IgD-negative memory B cell (primary cell): Measurements from ENCODE around the gene MSH3. TPM values are rescaled to one million over a fixed set of nuclear protein-coding genes. Genes with fewer than 3 reads are reported as not detected.
"Not testable (repeated sequence)": the region's sequence is repeated elsewhere in the genome, so short reads cannot be mapped to it uniquely, and the experiment has no call there.

Experiments used
- H3K27ac Mint-ChIP-seq, 3 donors: one replicate each; pipeline ENCODE4 v1.8.0; 2020 to 2022; ENCODE audit warnings: mild to moderate bottlenecking in 3 of 3, mixed read lengths in 3 of 3, moderate library complexity in 1 of 3
- H3K27me3 Mint-ChIP-seq: one replicate; pipeline ENCODE4 v1.8.0; 2021; ENCODE audit warnings: mixed read lengths
- H3K36me3 Mint-ChIP-seq: one replicate; pipeline ENCODE4 v1.8.0; 2020; ENCODE audit warnings: mild to moderate bottlenecking, mixed read lengths
- H3K4me1 Mint-ChIP-seq, 3 donors: one replicate each; pipeline ENCODE4 v1.8.0; 2020 to 2022; ENCODE audit warnings: mixed read lengths in 3 of 3, mild to moderate bottlenecking in 1 of 3
- H3K4me3 Mint-ChIP-seq, 4 donors: one replicate each; pipeline ENCODE4 v1.8.0; 2020 to 2022; ENCODE audit warnings: mild to moderate bottlenecking in 4 of 4, mixed read lengths in 4 of 4, moderate library complexity in 3 of 4
- H3K9me3 Mint-ChIP-seq, 3 donors: one replicate each; pipeline ENCODE4 v1.8.0; 2020 to 2021; ENCODE audit warnings: mixed read lengths in 3 of 3, mild to moderate bottlenecking in 1 of 3
- polyA plus RNA-seq: library from polyadenylated mRNA; unstranded; fragments of 300-500 nt; fragmentation: Illumina TruSeq; gene quantifications from one replicate; pipeline ENCODE4 v1.2.3, GENCODE V29; 2021

MSH3 gene
- polyA plus RNA-seq, 1 donor from 2014 or later = 11.7 TPM

DNA sequence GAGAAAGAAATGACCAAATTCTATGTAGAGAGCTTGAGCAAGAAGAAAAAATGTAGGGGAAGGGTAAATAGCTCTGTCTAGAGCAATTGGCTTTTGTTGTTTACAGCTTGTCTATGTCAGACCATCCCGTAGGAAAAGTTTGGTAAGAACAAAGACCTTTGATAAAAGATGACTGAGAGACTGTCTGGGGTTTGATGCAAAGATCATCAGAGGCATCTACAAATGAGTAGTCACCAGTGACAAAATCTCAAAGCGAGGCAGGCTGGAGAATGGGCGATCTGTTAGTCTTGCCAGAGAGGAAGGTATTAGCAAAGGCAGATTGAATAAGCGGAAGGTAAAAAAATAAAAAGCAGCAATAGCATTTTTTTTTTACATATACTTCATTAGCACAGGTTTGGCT lies 180.7 kb downstream of the MSH3 start:
- peaks cover 0 to 2% (median 2%) of the 10 kb centered on the region in 3 donors for H3K4me1 Mint-ChIP-seq
- no peaks in the 10 kb centered on the region for H3K27me3 Mint-ChIP-seq
- no peaks in the 10 kb centered on the region for H3K9me3 Mint-ChIP-seq
- H3K27ac Mint-ChIP-seq = no peak overlapping the region
- H3K36me3 Mint-ChIP-seq = peaks cover 11% of the 10 kb centered on the region
- H3K4me3 Mint-ChIP-seq = no peak overlapping the region

GRCh38 chr5:80837679-80838078 lies 183.2 kb downstream of the MSH3 start:
- Mint-ChIP-seq H3K4me3 (no peak overlapping the region), H3K9me3 (peaks cover 0 to 2% (median 2%) of the 10 kb centered on the region in 3 donors), H3K36me3 (peaks cover 8% of the 10 kb centered on the region), H3K4me1 (peaks cover 5 to 6% (median 6%) of the 10 kb centered on the region in 3 donors), H3K27me3 (no peaks in the 10 kb centered on the region), H3K27ac (no peak overlapping the region)

DNA sequence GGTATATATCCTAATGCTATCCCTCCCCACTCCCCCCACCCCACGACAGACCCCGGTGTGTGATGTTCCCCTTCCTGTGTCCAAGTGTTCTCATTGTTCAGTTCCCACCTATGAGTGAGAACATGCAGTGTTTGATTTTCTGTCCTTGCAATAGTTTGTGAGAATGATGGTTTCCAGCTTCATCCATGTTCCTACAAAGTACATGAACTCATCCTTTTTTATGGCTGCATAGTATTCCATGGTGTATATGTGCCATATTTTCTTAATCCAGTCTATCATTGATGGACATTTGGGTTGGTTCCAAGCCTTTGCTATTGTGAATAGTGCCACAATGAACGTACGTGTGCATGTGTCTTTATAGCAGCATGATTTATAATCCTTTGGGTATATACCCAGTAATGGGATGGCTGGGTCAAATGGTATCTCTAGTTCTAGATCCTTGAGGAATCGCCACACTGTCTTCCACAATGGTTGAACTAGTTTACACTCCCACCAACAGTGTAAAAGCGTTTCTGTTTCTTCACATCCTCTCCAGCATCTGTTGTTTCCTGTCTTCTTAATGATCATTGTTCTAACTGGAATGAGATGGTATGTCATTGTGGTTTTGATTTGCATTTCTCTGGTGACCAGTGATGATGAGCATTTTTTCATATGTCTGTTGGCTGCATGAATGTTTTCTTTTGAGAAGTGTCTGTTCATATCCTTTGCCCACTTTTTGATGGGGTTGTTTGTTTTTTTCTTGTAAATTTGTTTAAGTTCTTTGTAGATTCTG lies 186.8 kb downstream of the MSH3 start:
- Mint-ChIP-seq H3K4me1 (peaks cover 5 to 11% (median 6%) of the 10 kb centered on the region in 3 donors), H3K36me3 (peaks cover 18% of the 10 kb centered on the region)
- H3K9me3 Mint-ChIP-seq = not testable (repeated sequence)

GRCh38 chr5:80846422-80846821 lies 192.0 kb downstream of the MSH3 start:
- Mint-ChIP-seq H3K9me3 (peaks cover 11 to 18% (median 15%) of the 10 kb centered on the region in 3 donors), H3K4me1 (peaks cover 0 to 14% (median 5%) of the 10 kb centered on the region in 3 donors), H3K36me3 (peaks cover 42% of the 10 kb centered on the region)
- not testable (repeated sequence) for H3K4me3 Mint-ChIP-seq, H3K27ac Mint-ChIP-seq, H3K27me3 Mint-ChIP-seq

More for the DNA sequence above, 186.8 kb downstream of the MSH3 start:
- H3K4me3 Mint-ChIP-seq, H3K27me3 Mint-ChIP-seq: not testable (repeated sequence)
- H3K27ac Mint-ChIP-seq = peak overlapping the region in 1 of 3 donors; percentile 82

DNA sequence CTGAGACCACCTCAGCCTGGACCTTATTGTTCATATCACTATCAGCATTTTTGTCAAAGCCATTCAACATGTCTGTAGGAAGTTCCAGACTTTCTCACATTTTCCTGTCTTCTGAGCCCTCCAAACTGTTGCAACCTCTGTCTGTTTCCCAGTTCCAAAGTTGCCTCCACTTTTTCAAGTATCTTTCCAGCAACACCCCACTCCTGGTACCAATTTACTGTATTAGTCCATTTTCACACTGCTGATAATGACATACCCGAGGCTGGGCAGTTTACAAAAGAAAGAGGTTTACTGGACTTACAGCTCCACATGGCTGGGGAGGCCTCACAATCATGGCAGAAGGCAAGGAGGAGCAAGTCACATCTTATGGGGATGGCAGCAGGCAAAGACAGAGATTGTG lies 195.7 kb downstream of the MSH3 start:
- Mint-ChIP-seq H3K36me3 (peaks cover 41% of the 10 kb centered on the region), H3K9me3 (peaks cover 12 to 18% (median 12%) of the 10 kb centered on the region in 3 donors)
- H3K27ac Mint-ChIP-seq, H3K4me3 Mint-ChIP-seq, H3K4me1 Mint-ChIP-seq, H3K27me3 Mint-ChIP-seq: not testable (repeated sequence)

DNA sequence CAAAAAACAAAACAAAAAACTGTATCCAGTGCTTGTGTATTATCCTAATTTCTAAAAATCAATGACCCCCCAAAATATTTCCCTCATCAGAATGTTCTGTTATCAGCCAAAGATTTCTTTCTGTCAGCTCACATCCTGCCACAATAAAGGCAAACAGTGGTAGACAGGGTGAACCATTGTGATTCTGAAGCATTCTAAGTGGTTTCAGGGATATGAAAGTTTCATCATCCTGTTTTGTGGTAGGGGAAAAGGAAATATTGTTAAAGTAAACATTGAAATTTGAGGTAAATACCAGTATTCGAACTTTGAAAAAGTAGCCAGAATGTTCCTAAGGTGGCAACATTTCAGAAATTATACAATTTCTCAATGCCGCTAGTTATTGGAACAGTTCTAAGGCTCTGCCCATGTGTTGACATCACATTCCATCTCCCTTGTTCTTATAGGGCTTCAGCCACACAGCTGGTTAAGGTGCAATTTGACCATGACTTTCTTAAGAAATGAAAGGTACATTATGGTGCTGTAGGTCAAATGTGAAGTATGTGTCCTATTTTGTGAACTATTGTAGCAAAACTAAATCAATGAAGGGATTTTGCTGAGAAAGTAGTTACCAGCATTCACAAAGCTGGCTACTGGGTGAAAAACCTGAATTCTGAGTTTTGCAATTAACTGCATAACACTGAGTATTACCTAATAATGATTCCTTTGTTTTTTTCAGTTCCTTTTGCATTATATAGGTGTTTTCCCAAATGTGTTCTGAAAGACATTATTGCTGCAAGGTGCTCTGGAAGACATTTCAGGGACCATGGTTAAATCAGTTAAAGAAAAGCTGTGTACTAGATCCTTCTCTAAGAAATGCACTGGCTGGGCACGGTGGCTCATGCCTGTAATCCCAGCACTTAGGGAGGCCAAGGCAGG lies 198.1 kb downstream of the MSH3 start:
- H3K4me3 Mint-ChIP-seq = no peak overlapping the region
- H3K27me3 Mint-ChIP-seq = no peaks in the 10 kb centered on the region
- H3K4me1 Mint-ChIP-seq = peaks cover 0 to 5% (median 0%) of the 10 kb centered on the region in 3 donors
- H3K9me3 Mint-ChIP-seq = peaks cover 12 to 28% (median 18%) of the 10 kb centered on the region in 3 donors
- peaks cover 41% of the 10 kb centered on the region for H3K36me3 Mint-ChIP-seq
- no peak overlapping the region for H3K27ac Mint-ChIP-seq

DNA sequence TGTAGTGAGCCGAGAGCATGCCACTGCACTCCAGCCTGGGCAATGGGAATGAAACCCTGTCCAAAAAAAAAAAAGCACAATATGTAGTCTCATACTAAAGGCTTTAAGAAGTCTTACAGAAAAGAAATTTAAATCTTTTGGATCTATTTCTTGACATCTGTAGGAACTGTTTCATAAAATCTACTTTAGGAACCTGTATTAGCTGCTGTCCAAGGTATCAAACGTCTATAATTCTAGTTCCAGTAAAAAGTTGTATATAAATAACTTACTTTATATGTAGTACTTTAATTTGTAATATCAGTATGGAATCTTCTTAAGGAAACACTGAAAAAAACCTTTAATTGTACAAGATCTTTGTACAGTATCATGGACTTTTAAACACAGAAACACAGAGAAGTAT lies 199.0 kb downstream of the MSH3 start:
- Mint-ChIP-seq H3K4me1 (peaks cover 0 to 5% (median 0%) of the 10 kb centered on the region in 3 donors), H3K36me3 (peaks cover 36% of the 10 kb centered on the region), H3K4me3 (no peak overlapping the region), H3K27me3 (no peaks in the 10 kb centered on the region), H3K9me3 (peaks cover 10 to 25% (median 15%) of the 10 kb centered on the region in 3 donors), H3K27ac (no peak overlapping the region)

DNA sequence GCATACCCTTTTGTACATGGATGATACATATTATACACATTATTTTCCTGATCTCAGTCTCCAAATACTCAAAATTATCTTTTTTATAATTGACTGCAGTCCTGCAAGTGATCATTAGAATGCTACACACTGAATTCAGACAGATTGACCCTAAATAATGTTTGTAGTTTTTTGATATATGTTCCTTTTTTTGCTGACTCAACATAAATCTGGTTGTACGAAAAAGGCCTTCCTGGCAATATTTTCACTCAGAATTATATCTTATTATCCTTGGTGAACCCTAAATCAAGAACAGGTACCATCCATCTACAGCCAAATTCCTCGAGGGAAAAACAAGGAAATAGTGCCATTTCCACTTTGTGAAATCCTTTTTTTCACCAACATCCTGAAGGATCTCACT lies 200.1 kb downstream of the MSH3 start:
- H3K9me3 Mint-ChIP-seq = peaks cover 9 to 24% (median 14%) of the 10 kb centered on the region in 3 donors
- no peak overlapping the region for H3K4me3 Mint-ChIP-seq
- no peak overlapping the region for H3K27ac Mint-ChIP-seq
- H3K27me3 Mint-ChIP-seq = no peaks in the 10 kb centered on the region
- peaks cover 0 to 5% (median 0%) of the 10 kb centered on the region in 3 donors for H3K4me1 Mint-ChIP-seq
- peaks cover 38% of the 10 kb centered on the region for H3K36me3 Mint-ChIP-seq

DNA sequence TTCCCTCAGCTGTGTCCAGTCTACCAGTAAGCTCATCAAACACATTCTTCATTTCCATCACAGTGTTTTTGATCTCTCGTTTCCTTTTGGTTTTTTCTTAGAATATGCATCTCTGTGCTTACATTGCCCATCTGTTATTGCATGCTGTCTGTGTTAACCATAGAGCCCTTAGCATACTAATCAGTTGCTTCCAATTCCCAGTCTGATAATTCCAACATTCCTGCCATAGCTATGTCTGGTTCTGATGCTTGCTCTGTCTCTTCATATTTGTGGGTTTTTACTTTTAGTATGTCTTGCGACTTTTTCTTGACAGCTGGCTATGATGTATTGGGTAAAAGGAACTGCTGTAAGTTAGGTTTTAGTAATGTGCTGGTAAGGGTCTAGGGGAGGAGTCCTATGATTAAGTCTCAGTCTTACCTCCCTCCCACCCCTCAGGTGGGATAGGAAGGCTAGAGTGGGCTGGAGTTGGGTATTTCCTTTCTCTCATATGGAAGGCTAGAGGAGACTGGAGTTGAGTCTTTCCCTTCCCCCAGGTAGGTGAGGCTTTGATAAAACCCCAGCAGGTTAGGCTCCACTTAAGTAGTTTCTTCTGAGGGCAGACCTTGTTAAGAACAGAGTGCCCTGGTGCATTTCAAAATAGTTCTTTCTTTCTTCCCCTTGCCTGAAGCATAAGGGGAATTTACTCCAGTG lies 206.6 kb downstream of the MSH3 start:
- H3K4me3 Mint-ChIP-seq = no peak overlapping the region
- peaks cover 2 to 7% (median 6%) of the 10 kb centered on the region in 3 donors for H3K9me3 Mint-ChIP-seq
- H3K27ac Mint-ChIP-seq = no peak overlapping the region
- no peaks in the 10 kb centered on the region for H3K27me3 Mint-ChIP-seq
- peaks cover 3 to 9% (median 6%) of the 10 kb centered on the region in 3 donors for H3K4me1 Mint-ChIP-seq
- H3K36me3 Mint-ChIP-seq = peaks cover 23% of the 10 kb centered on the region

DNA sequence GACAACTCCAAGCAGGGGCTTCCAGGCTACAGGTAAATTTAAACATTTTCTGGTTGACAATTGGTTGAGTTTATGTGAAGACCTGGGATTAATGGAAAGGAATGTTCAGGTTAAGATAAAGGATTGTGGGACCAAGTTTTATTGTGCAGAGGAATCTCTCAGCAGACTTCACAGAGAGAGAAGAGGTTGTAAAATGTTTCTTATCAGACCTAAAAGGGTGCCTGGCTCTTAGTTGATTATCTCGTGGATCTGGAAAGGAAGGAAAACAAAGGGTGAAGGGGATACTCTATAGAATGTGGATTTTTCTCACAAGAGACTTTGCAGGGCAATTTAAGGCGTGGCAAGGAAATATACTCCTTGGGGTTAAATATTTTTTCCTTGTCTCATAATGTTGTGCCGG lies 209.3 kb downstream of the MSH3 start:
- H3K4me1 Mint-ChIP-seq = peaks cover 3 to 9% (median 6%) of the 10 kb centered on the region in 3 donors
- peaks cover 14% of the 10 kb centered on the region for H3K36me3 Mint-ChIP-seq
- H3K4me3 Mint-ChIP-seq = no peak overlapping the region
- H3K9me3 Mint-ChIP-seq = peaks cover 0 to 4% (median 2%) of the 10 kb centered on the region in 3 donors
- no peaks in the 10 kb centered on the region for H3K27me3 Mint-ChIP-seq
- peak overlapping the region in 2 of 3 donors; percentile 35 to 69 for H3K27ac Mint-ChIP-seq

- H3K36me3 Mint-ChIP-seq = peaks cover 14% of the 10 kb centered on the region
- H3K4me3 Mint-ChIP-seq = no peak overlapping the region
- no peaks in the 10 kb centered on the region for H3K27me3 Mint-ChIP-seq
- peak overlapping the region in 1 of 3 donors; percentile 11 for H3K27ac Mint-ChIP-seq
- H3K9me3 Mint-ChIP-seq = peaks cover 0 to 4% (median 2%) of the 10 kb centered on the region in 3 donors
- H3K4me1 Mint-ChIP-seq = peaks cover 3 to 9% (median 6%) of the 10 kb centered on the region in 3 donors
Measured at GRCh38 chr5:80864109-80864508, 209.7 kb downstream of the MSH3 start.

DNA sequence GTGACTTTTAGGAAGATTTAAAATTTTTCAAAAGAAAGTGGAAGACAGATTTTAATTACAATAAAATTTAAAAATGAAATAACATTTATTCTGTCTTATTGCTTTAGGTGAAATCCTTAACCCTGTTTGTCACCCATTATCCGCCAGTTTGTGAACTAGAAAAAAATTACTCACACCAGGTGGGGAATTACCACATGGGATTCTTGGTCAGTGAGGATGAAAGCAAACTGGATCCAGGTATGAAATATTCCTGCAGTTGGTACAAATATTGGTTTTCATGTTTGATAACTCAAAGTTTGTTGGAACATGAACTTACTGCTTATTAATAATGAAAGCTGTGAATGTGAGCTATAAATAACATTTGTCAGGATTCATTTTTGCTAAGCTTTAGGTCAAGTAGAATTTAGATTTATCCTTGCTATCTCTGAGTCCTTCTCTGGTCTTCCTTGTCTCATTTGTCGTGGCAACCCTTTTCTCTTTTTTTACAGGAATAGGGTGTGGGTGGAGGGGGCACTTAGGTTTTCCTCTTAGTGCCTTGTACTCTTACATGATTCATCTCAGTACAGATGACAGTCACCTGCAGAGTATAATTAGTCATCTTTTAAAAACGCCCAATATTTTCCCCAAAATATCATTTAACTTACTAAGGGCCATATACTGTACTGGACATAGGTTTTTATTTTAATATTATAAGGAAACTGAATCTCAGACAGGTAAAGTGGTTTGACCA lies 210.4 kb downstream of the MSH3 start:
- no peak overlapping the region for H3K27ac Mint-ChIP-seq
- peaks cover 3 to 9% (median 6%) of the 10 kb centered on the region in 3 donors for H3K4me1 Mint-ChIP-seq
- no peak overlapping the region for H3K4me3 Mint-ChIP-seq
- H3K27me3 Mint-ChIP-seq = no peaks in the 10 kb centered on the region
- peaks cover 14% of the 10 kb centered on the region for H3K36me3 Mint-ChIP-seq
- H3K9me3 Mint-ChIP-seq = peaks cover 0 to 4% (median 2%) of the 10 kb centered on the region in 3 donors

DNA sequence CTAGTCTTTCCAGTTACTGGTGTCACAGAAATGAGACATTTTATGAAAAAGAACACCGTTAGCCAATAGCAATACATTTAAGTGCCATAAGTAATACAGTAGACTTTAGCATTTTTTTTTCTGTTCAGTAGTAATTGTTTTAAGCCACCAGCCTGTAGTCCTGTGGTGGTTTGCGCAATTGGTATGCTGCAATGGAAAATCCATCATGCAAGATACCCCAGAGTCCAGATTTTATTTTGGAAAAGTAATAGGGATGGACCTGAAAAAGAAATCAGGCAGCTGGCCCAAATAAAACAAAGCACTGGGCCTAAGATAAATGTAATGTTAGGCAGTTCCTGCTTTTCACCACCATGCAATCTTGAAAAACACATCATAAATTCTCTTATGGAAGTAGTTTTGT lies 211.1 kb downstream of the MSH3 start:
- Mint-ChIP-seq H3K9me3 (peaks cover 0 to 4% (median 2%) of the 10 kb centered on the region in 3 donors), H3K4me1 (peaks cover 3 to 9% (median 5%) of the 10 kb centered on the region in 3 donors), H3K27ac (no peak overlapping the region), H3K36me3 (peaks cover 13% of the 10 kb centered on the region), H3K27me3 (no peaks in the 10 kb centered on the region), H3K4me3 (no peak overlapping the region)

GRCh38 chr5:80866371-80866770 lies 211.9 kb downstream of the MSH3 start:
- Mint-ChIP-seq H3K27me3 (no peaks in the 10 kb centered on the region), H3K36me3 (peaks cover 8% of the 10 kb centered on the region), H3K27ac (peak overlapping the region in 1 of 3 donors; percentile 48), H3K9me3 (peaks cover 0 to 4% (median 2%) of the 10 kb centered on the region in 3 donors), H3K4me1 (peaks cover 3 to 9% (median 5%) of the 10 kb centered on the region in 3 donors), H3K4me3 (no peak overlapping the region)
